HEK293T (cell line): ENCODE results near the gene PDE3A.

Source experiments
- CTCF ChIA-PET: fragments of 350-600 bp; formaldehyde crosslinking; extraction: SDS; loops from one replicate; lab custom pipeline; 2021; ENCODE audit warnings: antibody characterized with exemption, inconsistent platforms; lab: Yijun Ruan, JAX
- POLR2A ChIA-PET: fragments of 350-600 bp; formaldehyde crosslinking; extraction: SDS; loops from one replicate; lab custom pipeline; 2020; ENCODE audit warnings: antibody characterized with exemption, inconsistent platforms; lab: Yijun Ruan, JAX
- DNase-seq: peaks from one replicate; pipeline ENCODE4 v3.0.0; 2012; ENCODE audit warnings: mixed read lengths; ENCODE audit errors: extremely low spot score
- ARNT ChIP-seq: fragments of 450-650 bp; IDR thresholded peaks from 2 replicates; pipeline ENCODE4 v1.6.1; 2017; ENCODE audit warnings: mild to moderate bottlenecking
- BHLHE40 ChIP-seq: fragments of 450-650 bp; IDR thresholded peaks from 2 replicates; pipeline ENCODE4 v1.6.1; 2016; ENCODE audit warnings: mild to moderate bottlenecking, moderate library complexity, borderline replicate concordance
- CTBP1 ChIP-seq: fragments of 450-650 bp; IDR thresholded peaks from 2 replicates; pipeline ENCODE4 v1.6.1; 2016; ENCODE audit warnings: borderline replicate concordance
- ELF4 ChIP-seq: fragments of 450-650 bp; IDR thresholded peaks from 2 replicates; pipeline ENCODE4 v1.6.1; 2017; ENCODE audit warnings: antibody characterized with exemption
- FOXA1 ChIP-seq: fragments of 450-650 bp; IDR thresholded peaks from 2 replicates; pipeline ENCODE4 v1.6.1; 2016; ENCODE audit warnings: mild to moderate bottlenecking
- FOXK2 ChIP-seq: fragments of 450-650 bp; IDR thresholded peaks from 2 replicates; pipeline ENCODE4 v1.6.1; 2016; ENCODE audit warnings: mild to moderate bottlenecking
- FOXM1 ChIP-seq: fragments of 450-650 bp; IDR thresholded peaks from 2 replicates; pipeline ENCODE4 v1.6.1; 2017; ENCODE audit warnings: mild to moderate bottlenecking, borderline replicate concordance
- HDGF ChIP-seq: fragments of 450-650 bp; IDR thresholded peaks from 2 replicates; pipeline ENCODE4 v1.6.1; 2017; ENCODE audit warnings: antibody characterized with exemption, borderline replicate concordance
- L3MBTL2 ChIP-seq: fragments of 450-650 bp; conservative IDR thresholded peaks from 2 replicates; pipeline ENCODE4 v1.6.1; 2016; ENCODE audit warnings: mild to moderate bottlenecking
- LEF1 ChIP-seq: fragments of 450-650 bp; IDR thresholded peaks from 2 replicates; pipeline ENCODE4 v1.6.1; 2017; ENCODE audit warnings: mild to moderate bottlenecking, borderline replicate concordance
- NFRKB ChIP-seq: fragments of 450-650 bp; IDR thresholded peaks from 2 replicates; pipeline ENCODE4 v1.6.1; 2016; ENCODE audit warnings: mild to moderate bottlenecking, moderate library complexity
- SP1 ChIP-seq: fragments of 450-650 bp; IDR thresholded peaks from 2 replicates; pipeline ENCODE4 v1.6.1; 2017
- SUZ12 ChIP-seq: fragments of 450-650 bp; IDR thresholded peaks from 2 replicates; pipeline ENCODE4 v1.6.1; 2016; ENCODE audit warnings: mild to moderate bottlenecking
- TARDBP ChIP-seq: fragments of 450-650 bp; IDR thresholded peaks from 2 replicates; pipeline ENCODE4 v1.6.1; 2016
- ZNF384 ChIP-seq: fragments of 450-650 bp; IDR thresholded peaks from 2 replicates; pipeline ENCODE4 v1.6.1; 2016
- TF ChIP-seq, protein P1 (sequence below): fragments of 450-650 bp; IDR thresholded peaks from 2 replicates; pipeline ENCODE4 v1.6.1; 2016

Gene PDE3A

GRCh38 chr12:20628999-20629398 is 260.7 kb downstream of the PDE3A start:
- ChIA-PET POLR2A (no interaction called here), CTCF (no interaction called here)
- DNase-seq: no peak
- no peak for TF ChIP-seq ZNF384
- no peak for TF ChIP-seq FOXM1
- TF ChIP-seq BHLHE40: no peak
- no peak for TF ChIP-seq FOXK2
- no peak for TF ChIP-seq NFRKB
- no peak for TF ChIP-seq ARNT
- TF ChIP-seq L3MBTL2: no peak
- TF ChIP-seq, protein P1, sequence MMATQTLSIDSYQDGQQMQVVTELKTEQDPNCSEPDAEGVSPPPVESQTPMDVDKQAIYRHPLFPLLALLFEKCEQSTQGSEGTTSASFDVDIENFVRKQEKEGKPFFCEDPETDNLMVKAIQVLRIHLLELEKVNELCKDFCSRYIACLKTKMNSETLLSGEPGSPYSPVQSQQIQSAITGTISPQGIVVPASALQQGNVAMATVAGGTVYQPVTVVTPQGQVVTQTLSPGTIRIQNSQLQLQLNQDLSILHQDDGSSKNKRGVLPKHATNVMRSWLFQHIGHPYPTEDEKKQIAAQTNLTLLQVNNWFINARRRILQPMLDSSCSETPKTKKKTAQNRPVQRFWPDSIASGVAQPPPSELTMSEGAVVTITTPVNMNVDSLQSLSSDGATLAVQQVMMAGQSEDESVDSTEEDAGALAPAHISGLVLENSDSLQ: no peak
- no peak for TF ChIP-seq CTBP1
- TF ChIP-seq SUZ12: no peak
- no peak for TF ChIP-seq TARDBP
- no peak for TF ChIP-seq FOXA1
- TF ChIP-seq HDGF: no peak
- TF ChIP-seq LEF1: no peak

DNA sequence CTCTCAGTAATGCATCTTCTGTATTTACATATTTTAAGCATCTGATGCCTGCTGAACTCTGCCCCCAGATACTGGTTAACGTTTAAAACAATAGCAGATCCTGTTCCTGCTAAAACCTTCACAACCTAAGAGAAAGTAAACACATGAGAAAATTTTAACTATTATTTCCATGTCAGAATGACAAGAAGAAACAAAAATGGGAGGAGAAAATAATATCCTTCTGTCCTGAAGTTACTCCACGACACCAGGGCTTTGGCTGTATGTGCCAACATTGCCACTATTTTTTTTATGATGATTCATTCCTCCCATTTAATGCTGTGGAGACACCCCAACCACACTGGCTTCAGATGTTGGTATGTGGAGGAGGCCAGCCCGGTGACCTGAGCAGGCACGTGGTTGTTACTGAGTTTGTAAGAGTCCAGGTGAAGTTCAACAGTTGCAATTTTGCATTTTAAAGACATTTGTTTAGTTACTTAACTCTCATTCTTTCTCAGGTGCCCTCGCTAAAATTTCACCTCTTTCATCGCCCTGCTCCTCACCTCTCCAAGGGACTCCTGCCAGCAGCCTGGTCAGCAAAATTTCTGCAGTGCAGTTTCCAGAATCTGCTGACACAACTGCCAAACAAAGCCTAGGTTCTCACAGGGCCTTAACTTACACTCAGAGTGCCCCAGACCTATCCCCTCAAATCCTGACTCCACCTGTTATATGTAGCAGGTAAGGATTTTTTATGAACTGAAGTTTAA is 261.2 kb downstream of the PDE3A start:
- POLR2A ChIA-PET: no interaction called here
- no peak for DNase-seq
- no peak for TF ChIP-seq L3MBTL2
- TF ChIP-seq BHLHE40: no peak
- no peak for TF ChIP-seq FOXA1
- TF ChIP-seq ARNT: no peak
- no peak for TF ChIP-seq ZNF384
- TF ChIP-seq NFRKB: no peak
- TF ChIP-seq, protein P1: no peak
- TF ChIP-seq FOXK2: no peak
- TF ChIP-seq CTBP1: no peak
- TF ChIP-seq HDGF: no peak
- no peak for TF ChIP-seq SUZ12
- TF ChIP-seq ELF4: no peak
- TF ChIP-seq FOXM1: no peak
- no peak for TF ChIP-seq SP1
- no peak for TF ChIP-seq TARDBP
- no peak for TF ChIP-seq LEF1
- CTCF ChIA-PET: no interaction called here

GRCh38 chr12:20631711-20632110 is 263.4 kb downstream of the PDE3A start:
- ChIA-PET CTCF (no interaction called here), POLR2A (no interaction called here)
- DNase-seq: no peak
- TF ChIP-seq SP1 (no peak), LEF1 (no peak), NFRKB (no peak)
- TF ChIP-seq, protein P1: no peak

DNA sequence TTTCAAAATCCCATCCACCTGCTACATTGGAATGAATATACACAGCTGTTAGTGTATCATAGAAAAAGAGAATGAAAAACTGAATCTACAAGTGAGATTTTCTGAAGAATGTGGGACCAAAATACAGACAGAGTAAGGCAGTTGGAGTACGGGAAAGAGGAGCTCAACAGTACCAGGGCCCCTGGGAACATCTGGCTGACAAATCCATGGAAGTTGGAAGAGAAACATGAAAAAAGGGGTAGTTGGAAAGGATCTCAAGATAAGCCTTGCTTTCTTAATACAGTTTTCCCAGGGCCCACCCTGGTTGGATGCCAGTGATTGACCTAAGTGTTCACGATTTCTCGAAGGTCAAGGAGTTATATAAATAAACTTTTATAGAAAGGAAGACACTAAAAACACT is 272.8 kb downstream of the PDE3A start:
- ChIA-PET CTCF (no interaction called here), POLR2A (no interaction called here)
- no peak for TF ChIP-seq CTBP1
- TF ChIP-seq ARNT: no peak
- no peak for TF ChIP-seq FOXM1
- no peak for TF ChIP-seq LEF1
- no peak for TF ChIP-seq ELF4
- no peak for TF ChIP-seq TARDBP
- TF ChIP-seq ZNF384: no peak
- TF ChIP-seq BHLHE40: no peak
- TF ChIP-seq L3MBTL2: no peak
- TF ChIP-seq, protein P1: no peak
- TF ChIP-seq FOXA1: no peak
- TF ChIP-seq SUZ12: no peak
- no peak for TF ChIP-seq NFRKB
- no peak for TF ChIP-seq SP1
- TF ChIP-seq HDGF: no peak
- no peak for TF ChIP-seq FOXK2
- DNase-seq: no peak

DNA sequence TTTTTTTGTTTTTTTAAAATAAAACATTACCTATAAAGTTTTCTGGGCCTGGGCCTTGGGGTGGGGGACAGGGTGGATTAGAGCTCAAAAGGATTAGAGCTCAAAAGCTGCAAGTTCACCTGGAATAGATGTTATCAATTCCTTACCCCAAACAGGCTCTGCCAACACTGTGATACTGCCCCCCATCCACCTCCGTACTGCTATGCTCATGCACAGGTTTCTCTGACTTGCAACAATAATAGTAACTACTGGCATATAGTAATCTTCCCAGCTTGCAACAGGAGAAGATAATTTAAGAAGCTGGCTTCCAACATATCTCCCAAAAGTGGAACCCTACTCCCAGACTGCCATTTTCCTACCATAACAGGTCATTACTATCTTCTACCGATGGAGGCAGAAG is 275.5 kb downstream of the PDE3A start:
- CTCF ChIA-PET: no interaction called here
- DNase-seq: no peak
- TF ChIP-seq FOXK2 (no peak), ARNT (no peak), ELF4 (no peak), ZNF384 (no peak), FOXM1 (no peak), CTBP1 (no peak), FOXA1 (no peak), BHLHE40 (no peak), LEF1 (no peak), L3MBTL2 (no peak), SP1 (no peak), NFRKB (no peak), SUZ12 (no peak), HDGF (no peak)
- TF ChIP-seq, protein P1: no peak
- POLR2A ChIA-PET: no interaction called here
